ENCODE measurements around the gene NCKAP5.

NCKAP5 gene

GRCh38 chr2:132645722-132646539 lies 922.3 kb downstream of the NCKAP5 start:
- ChIA-PET POLR2A (interaction anchor here (1.3 kb wide), 1 partner anchor 9 kb away, joined by 3 read pairs; no protein-coding TSS in a partner anchor), CTCF (no interaction called here)
- TF ChIP-seq ELF4 (IDR thresholded peaks at IDR 0.05) = no peak
- no peak for TF ChIP-seq ARNT (IDR thresholded peaks at IDR 0.05)
- no peak for TF ChIP-seq FOXK2 (IDR thresholded peaks at IDR 0.05)
- TF ChIP-seq CTBP1 (IDR thresholded peaks at IDR 0.05; ENCODE audit: borderline replicate concordance) = no peak
- TF ChIP-seq SUZ12 (IDR thresholded peaks at IDR 0.05) = no peak
- no peak for TF ChIP-seq NFRKB (IDR thresholded peaks at IDR 0.05)
- no peak for TF ChIP-seq TARDBP (IDR thresholded peaks at IDR 0.05)
- TF ChIP-seq, protein P1, sequence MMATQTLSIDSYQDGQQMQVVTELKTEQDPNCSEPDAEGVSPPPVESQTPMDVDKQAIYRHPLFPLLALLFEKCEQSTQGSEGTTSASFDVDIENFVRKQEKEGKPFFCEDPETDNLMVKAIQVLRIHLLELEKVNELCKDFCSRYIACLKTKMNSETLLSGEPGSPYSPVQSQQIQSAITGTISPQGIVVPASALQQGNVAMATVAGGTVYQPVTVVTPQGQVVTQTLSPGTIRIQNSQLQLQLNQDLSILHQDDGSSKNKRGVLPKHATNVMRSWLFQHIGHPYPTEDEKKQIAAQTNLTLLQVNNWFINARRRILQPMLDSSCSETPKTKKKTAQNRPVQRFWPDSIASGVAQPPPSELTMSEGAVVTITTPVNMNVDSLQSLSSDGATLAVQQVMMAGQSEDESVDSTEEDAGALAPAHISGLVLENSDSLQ (IDR thresholded peaks at IDR 0.05) = no peak
- TF ChIP-seq BHLHE40 (IDR thresholded peaks at IDR 0.05; ENCODE audit: borderline replicate concordance) = no peak
- TF ChIP-seq LEF1 (IDR thresholded peaks at IDR 0.05; ENCODE audit: borderline replicate concordance) = no peak
- no peak for TF ChIP-seq HDGF (IDR thresholded peaks at IDR 0.05; ENCODE audit: borderline replicate concordance)
- no peak for TF ChIP-seq FOXM1 (IDR thresholded peaks at IDR 0.05; ENCODE audit: borderline replicate concordance)
- no peak for TF ChIP-seq SP1 (IDR thresholded peaks at IDR 0.05)
- DNase-seq (ENCODE audit: extremely low spot score) = no peak

DNA sequence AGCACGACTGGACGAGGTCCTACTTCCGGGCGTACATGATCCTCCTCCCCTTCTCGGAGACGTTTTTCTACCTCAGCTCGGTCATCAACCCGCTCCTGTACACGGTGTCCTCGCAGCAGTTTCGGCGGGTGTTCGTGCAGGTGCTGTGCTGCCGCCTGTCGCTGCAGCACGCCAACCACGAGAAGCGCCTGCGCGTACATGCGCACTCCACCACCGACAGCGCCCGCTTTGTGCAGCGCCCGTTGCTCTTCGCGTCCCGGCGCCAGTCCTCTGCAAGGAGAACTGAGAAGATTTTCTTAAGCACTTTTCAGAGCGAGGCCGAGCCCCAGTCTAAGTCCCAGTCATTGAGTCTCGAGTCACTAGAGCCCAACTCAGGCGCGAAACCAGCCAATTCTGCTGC lies 923.1 kb downstream of the NCKAP5 start:
- TF ChIP-seq FOXA1 (IDR thresholded peaks at IDR 0.05) = no peak
- TF ChIP-seq FOXK2 (IDR thresholded peaks at IDR 0.05) = no peak
- TF ChIP-seq ZNF384 (IDR thresholded peaks at IDR 0.05) = no peak
- no peak for TF ChIP-seq NFRKB (IDR thresholded peaks at IDR 0.05)
- TF ChIP-seq ARNT (IDR thresholded peaks at IDR 0.05) = no peak
- TF ChIP-seq HDGF (IDR thresholded peaks at IDR 0.05; ENCODE audit: borderline replicate concordance) = no peak
- TF ChIP-seq BHLHE40 (IDR thresholded peaks at IDR 0.05; ENCODE audit: borderline replicate concordance) = no peak
- no peak for TF ChIP-seq ELF4 (IDR thresholded peaks at IDR 0.05)
- no peak for TF ChIP-seq SP1 (IDR thresholded peaks at IDR 0.05)
- TF ChIP-seq, protein P1 (IDR thresholded peaks at IDR 0.05) = no peak
- no peak for DNase-seq (ENCODE audit: extremely low spot score)
- ChIA-PET POLR2A (no interaction called here), CTCF (no interaction called here)

DNA sequence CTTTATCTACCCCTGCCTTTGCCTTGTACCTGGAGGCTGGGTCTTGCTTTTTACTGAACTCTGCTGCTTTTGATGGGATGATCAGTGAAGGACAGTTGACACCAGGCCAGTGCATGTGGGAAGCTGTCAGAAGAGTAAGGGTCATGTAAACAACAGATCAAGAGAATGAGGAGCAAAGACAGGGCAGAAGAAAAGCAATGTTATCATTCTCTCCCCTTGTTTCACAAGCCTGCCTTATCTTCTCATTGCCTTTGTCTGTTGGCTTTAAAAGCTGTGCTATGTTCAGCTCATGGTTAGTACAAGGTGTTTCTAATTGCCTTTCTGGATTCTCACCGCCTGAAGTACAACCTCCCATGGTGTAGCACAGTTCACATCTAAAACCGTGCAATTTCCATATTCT lies 925.8 kb downstream of the NCKAP5 start:
- ChIA-PET POLR2A (no interaction called here), CTCF (no interaction called here)
- TF ChIP-seq FOXA1 (IDR thresholded peaks at IDR 0.05) = no peak
- TF ChIP-seq FOXK2 (IDR thresholded peaks at IDR 0.05) = no peak
- no peak for TF ChIP-seq NFRKB (IDR thresholded peaks at IDR 0.05)
- TF ChIP-seq SP1 (IDR thresholded peaks at IDR 0.05) = no peak
- TF ChIP-seq HDGF (IDR thresholded peaks at IDR 0.05; ENCODE audit: borderline replicate concordance) = no peak
- TF ChIP-seq ARNT (IDR thresholded peaks at IDR 0.05) = no peak
- no peak for TF ChIP-seq CTBP1 (IDR thresholded peaks at IDR 0.05; ENCODE audit: borderline replicate concordance)
- DNase-seq (ENCODE audit: extremely low spot score) = no peak

DNA sequence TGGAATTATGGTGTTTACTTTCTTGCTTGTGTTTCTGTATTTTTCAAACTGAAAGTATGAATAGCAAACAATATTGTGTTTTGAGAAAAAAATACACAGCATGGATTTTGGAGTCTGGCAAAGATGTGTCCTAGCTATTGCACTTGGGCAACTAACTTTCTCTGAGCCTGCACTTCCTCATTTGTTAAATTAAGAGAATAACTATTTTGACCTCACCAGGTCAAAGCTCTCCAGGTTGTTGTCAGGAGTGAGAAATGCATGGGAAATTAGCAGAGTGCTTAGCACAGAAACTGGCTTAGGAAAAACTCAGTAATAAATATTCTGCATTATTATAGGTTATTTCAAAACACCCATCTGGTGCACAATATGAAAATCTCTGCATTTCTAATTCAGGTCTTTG lies 926.4 kb downstream of the NCKAP5 start:
- TF ChIP-seq SUZ12 (IDR thresholded peaks at IDR 0.05) (no peak), L3MBTL2 (conservative IDR thresholded peaks at IDR 0.05) (no peak), HDGF (IDR thresholded peaks at IDR 0.05; ENCODE audit: borderline replicate concordance) (no peak), TARDBP (IDR thresholded peaks at IDR 0.05) (no peak), FOXM1 (IDR thresholded peaks at IDR 0.05; ENCODE audit: borderline replicate concordance) (no peak), SP1 (IDR thresholded peaks at IDR 0.05) (no peak), ELF4 (IDR thresholded peaks at IDR 0.05) (no peak)
- TF ChIP-seq, protein P1 (IDR thresholded peaks at IDR 0.05) = no peak
- POLR2A ChIA-PET = no interaction called here
- DNase-seq (ENCODE audit: extremely low spot score) = no peak
- CTCF ChIA-PET = no interaction called here

DNA sequence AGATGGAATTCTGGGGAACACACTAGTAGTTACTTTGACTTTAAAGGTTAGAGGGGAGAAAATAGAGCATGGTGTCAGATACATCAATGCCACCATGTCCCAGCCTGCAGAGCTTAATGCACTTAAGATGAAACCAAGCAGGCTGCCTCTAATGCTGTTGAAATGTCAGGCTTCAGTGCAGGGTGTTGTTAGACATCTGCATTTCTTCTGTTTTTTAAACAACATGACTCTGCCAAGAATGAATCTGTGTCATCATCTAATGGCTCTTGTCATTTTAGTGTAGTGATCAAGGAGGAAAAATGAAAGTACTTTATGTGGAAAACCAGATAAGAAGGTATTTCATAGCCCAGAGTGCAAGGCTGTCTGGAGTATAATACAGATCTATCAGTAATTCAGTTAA lies 928.1 kb downstream of the NCKAP5 start:
- CTCF ChIA-PET = no interaction called here
- TF ChIP-seq FOXK2 (IDR thresholded peaks at IDR 0.05) (no peak), ELF4 (IDR thresholded peaks at IDR 0.05) (no peak), LEF1 (IDR thresholded peaks at IDR 0.05; ENCODE audit: borderline replicate concordance) (no peak), TARDBP (IDR thresholded peaks at IDR 0.05) (no peak), ZNF384 (IDR thresholded peaks at IDR 0.05) (no peak), NFRKB (IDR thresholded peaks at IDR 0.05) (no peak)
- TF ChIP-seq, protein P1 (IDR thresholded peaks at IDR 0.05) = no peak
- DNase-seq (ENCODE audit: extremely low spot score) = no peak

DNA sequence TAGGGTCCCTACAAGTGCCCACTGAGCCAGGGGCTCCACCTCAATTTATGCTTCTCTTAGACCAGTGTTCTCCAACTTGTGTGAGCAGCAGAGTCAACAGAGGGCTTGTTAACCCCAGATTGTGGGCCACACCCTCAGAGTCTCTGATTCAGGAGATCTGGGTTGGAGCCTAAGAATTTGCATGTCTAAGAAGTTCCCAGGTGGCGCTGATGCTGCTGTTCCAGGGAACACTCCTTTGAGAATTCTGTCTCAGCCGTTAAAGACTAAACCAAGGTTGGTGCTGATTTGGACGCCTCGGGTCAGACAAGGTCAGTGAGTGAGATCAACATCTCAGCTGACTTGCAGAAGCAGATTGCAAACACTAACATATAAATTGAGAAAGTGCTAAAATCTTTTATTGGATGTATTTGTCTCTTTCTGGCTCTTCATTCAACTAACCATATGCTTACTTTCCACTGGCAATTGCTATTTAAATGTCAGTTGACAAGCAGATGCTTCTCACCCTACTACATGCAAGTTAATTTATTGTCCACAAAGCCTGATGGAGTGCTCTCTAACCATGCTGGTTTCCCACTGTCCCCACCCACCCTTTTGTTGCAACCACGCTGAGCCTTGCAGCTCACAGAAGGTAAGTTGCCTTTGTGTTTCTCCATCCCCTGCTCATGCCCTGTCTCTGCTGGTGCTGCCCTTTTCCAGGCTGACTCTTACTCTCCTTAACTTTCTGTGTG lies 929.8 kb downstream of the NCKAP5 start:
- no peak for DNase-seq (ENCODE audit: extremely low spot score)
- ChIA-PET CTCF (no interaction called here), POLR2A (no interaction called here)
- TF ChIP-seq NFRKB (IDR thresholded peaks at IDR 0.05) (no peak), BHLHE40 (IDR thresholded peaks at IDR 0.05; ENCODE audit: borderline replicate concordance) (no peak), CTBP1 (IDR thresholded peaks at IDR 0.05; ENCODE audit: borderline replicate concordance) (no peak), SP1 (IDR thresholded peaks at IDR 0.05) (no peak), L3MBTL2 (conservative IDR thresholded peaks at IDR 0.05) (no peak), HDGF (IDR thresholded peaks at IDR 0.05; ENCODE audit: borderline replicate concordance) (no peak), ARNT (IDR thresholded peaks at IDR 0.05) (no peak), FOXK2 (IDR thresholded peaks at IDR 0.05) (no peak), SUZ12 (IDR thresholded peaks at IDR 0.05) (no peak), LEF1 (IDR thresholded peaks at IDR 0.05; ENCODE audit: borderline replicate concordance) (no peak), FOXA1 (IDR thresholded peaks at IDR 0.05) (no peak)

More for the DNA sequence above, 928.1 kb downstream of the NCKAP5 start:
- POLR2A ChIA-PET = no interaction called here

Measured in HEK293T (cell line).